Mucosa of descending colon (tissue), 3 donors: ENCODE data around the gene GH2. TPM values are rescaled to one million over a fixed set of nuclear protein-coding genes. Genes with fewer than 3 reads are reported as not detected.
"Not testable (repeated sequence)": the region's sequence is repeated elsewhere in the genome, so short reads cannot be mapped to it uniquely, and the experiment has no call there.

Experiments used
- ATAC-seq: fragments of 200-7000 bp; cut with Tn5 transposase; one replicate; pipeline ENCODE4 v1.9.1; 2020; ENCODE audit warnings: mild to moderate bottlenecking, moderate library complexity
- DNase-seq, 3 donors: peaks; one replicate each; pipeline ENCODE4 v3.0.0-alpha.2; 2020
- H3K36me3 ChIP-seq: fragments of 200-600 bp; one replicate; pipeline ENCODE4 v1.8.0; 2021; ENCODE audit warnings: low read depth, mild to moderate bottlenecking
- H3K4me1 ChIP-seq: fragments of 200-600 bp; one replicate; pipeline ENCODE4 v1.8.0; 2021; ENCODE audit warnings: low read depth, mild to moderate bottlenecking
- H3K4me3 ChIP-seq: fragments of 200-600 bp; one replicate; pipeline ENCODE4 v1.8.0; 2021; ENCODE audit warnings: mild to moderate bottlenecking
- H3K9me3 ChIP-seq: fragments of 200-600 bp; one replicate; pipeline ENCODE4 v1.8.0; 2021; ENCODE audit warnings: mild to moderate bottlenecking
- intact Hi-C, 2 donors: fragments of 100-400 bp; cut with DNase I in 1 of 2; cut with micrococcal nuclease in 1 of 2; formaldehyde crosslinking; loops; one replicate each; pipeline versions ENCODE4 v1.11.0 to v1.11.1; 2022; cut with DNase I, micrococcal nuclease
- total RNA-seq, 3 donors: library from RNA; stranded (reverse); fragmentation: NEBNext Ultra II Directional in 2 of 3; extraction: Animal tissue kit (Norgen Biotek cat#: 25700) in 2 of 3; gene quantifications; one replicate each; pipeline versions ENCODE4 v1.2.1 to v1.2.4, GENCODE V29; 2021 to 2023
- TF ChIP-seq, protein P1 (sequence below): fragments of 200-600 bp; IDR thresholded peaks from one replicate; pipeline ENCODE4 v1.8.0; 2022; ENCODE audit warnings: antibody characterized with exemption, mild to moderate bottlenecking
- donor health status: DM: no; HTN: no; CAD: no; lungs with moderate emphysema.
- donor health status: DM: no; HTN: no; CAD: no.
- donor health status: DM: no; HTN: yes; CAD: no.

GH2 gene
- total RNA-seq, 3 donors from 2014 or later = not detected

GRCh38 chr17:63918305-63918704 lies 36.6 kb upstream of the GH2 start:
- Histone ChIP-seq H3K4me3 (no peak overlapping the region), H3K36me3 (no peaks in the 10 kb centered on the region), H3K4me1 (no peaks in the 10 kb centered on the region), H3K9me3 (no peaks in the 10 kb centered on the region)
- intact Hi-C loops = loop anchor here in 1 of 2 donors (10.0 kb wide), 1 partner anchor 216 kb away; the partner anchor contains the start of gene ERN1
- DNase-seq (peak in 1 of 3 donors; percentile 22), ATAC-seq (no peak)
- TF ChIP-seq, protein P1, sequence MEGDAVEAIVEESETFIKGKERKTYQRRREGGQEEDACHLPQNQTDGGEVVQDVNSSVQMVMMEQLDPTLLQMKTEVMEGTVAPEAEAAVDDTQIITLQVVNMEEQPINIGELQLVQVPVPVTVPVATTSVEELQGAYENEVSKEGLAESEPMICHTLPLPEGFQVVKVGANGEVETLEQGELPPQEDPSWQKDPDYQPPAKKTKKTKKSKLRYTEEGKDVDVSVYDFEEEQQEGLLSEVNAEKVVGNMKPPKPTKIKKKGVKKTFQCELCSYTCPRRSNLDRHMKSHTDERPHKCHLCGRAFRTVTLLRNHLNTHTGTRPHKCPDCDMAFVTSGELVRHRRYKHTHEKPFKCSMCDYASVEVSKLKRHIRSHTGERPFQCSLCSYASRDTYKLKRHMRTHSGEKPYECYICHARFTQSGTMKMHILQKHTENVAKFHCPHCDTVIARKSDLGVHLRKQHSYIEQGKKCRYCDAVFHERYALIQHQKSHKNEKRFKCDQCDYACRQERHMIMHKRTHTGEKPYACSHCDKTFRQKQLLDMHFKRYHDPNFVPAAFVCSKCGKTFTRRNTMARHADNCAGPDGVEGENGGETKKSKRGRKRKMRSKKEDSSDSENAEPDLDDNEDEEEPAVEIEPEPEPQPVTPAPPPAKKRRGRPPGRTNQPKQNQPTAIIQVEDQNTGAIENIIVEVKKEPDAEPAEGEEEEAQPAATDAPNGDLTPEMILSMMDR = no peak

- intact Hi-C loops = loop anchor here in 1 of 2 donors (10.0 kb wide), 1 partner anchor 217 kb away; the partner anchor contains the start of gene ERN1
- TF ChIP-seq, protein P1 = no peak
- H3K4me1 ChIP-seq = no peaks in the 10 kb centered on the region
- no peaks in the 10 kb centered on the region for H3K36me3 ChIP-seq
- ATAC-seq (no peak), DNase-seq (peak in 1 of 3 donors; percentile 38)
- no peak overlapping the region for H3K4me3 ChIP-seq
- no peaks in the 10 kb centered on the region for H3K9me3 ChIP-seq
Observed at GRCh38 chr17:63917646-63918045, 35.9 kb upstream of the GH2 start.

DNA sequence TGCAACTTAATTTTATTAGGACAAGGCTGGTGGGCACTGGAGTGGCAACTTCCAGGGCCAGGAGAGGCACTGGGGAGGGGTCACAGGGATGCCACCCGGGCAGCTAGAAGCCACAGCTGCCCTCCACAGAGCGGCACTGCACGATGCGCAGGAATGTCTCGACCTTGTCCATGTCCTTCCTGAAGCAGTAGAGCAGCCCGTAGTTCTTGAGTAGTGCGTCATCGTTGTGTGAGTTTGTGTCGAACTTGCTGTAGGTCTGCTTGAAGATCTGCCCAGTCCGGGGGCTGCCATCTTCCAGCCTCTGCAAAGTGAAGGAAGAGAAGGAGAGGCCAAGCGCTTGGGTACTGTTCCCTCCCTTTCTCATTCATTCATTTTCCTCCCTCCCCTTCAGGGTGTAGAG lies 35.5 kb upstream of the GH2 start:
- not testable (repeated sequence) for H3K9me3 ChIP-seq, ATAC-seq, H3K36me3 ChIP-seq, H3K4me3 ChIP-seq, H3K4me1 ChIP-seq
- DNase-seq = peak in 1 of 3 donors; percentile 4
- intact Hi-C loops = loop anchor here in 1 of 2 donors (10.0 kb wide), 1 partner anchor 218 kb away; the partner anchor contains the start of gene ERN1

GRCh38 chr17:63916566-63917185 lies 34.9 kb upstream of the GH2 start:
- Histone ChIP-seq H3K9me3 (no peaks in the 10 kb centered on the region), H3K36me3 (no peaks in the 10 kb centered on the region), H3K4me1 (no peaks in the 10 kb centered on the region), H3K4me3 (no peak overlapping the region)
- DNase-seq (peak in 1 of 3 donors; percentile 0), ATAC-seq (no peak)
- intact Hi-C loops = loop anchor here in 1 of 2 donors (10.0 kb wide), 1 partner anchor 218 kb away; the partner anchor contains the start of gene ERN1
- TF ChIP-seq, protein P1 = no peak

DNA sequence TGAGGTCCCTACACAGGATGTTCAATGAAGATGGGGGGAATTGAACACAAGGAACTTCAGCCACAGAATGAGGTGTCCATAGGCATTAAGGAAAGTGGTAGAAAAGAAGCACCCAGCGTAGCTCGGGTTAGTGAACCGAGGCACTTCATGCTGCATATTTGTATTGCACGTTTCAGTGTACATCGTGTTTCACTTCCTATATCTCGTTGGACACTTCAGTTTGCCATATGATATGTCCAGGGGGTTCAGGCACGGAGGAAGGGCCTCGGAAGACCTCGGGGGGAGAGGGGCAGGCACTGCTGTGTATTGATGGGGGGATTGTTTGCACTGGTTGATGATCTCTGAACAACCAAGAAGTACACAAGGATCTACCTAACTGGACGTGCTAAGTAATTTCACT lies 34.0 kb upstream of the GH2 start:
- intact Hi-C loops = loop anchor here in 1 of 2 donors (10.0 kb wide), 1 partner anchor 219 kb away; the partner anchor contains the start of gene ERN1

DNA sequence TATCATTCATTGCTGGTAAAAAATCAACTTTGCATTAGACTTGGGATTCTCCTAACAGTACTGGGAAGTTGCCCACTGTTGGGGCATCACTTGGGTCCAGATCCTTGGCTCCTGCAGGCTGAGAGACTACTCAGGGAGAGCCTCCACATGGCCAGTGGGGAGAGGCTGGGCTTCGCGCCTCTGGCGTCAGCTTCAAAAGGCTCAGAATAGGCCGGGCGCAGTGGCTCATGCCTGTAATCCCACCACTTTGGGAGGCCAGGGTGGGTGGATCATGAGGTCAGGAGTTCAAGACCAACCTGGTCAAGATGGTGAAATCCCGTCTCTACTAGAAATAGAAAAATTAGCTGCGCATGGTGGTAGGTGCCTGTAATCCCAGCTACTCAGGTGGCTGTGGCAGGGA lies 32.7 kb upstream of the GH2 start:
- H3K4me3 ChIP-seq = no peak overlapping the region
- H3K9me3 ChIP-seq = no peaks in the 10 kb centered on the region
- TF ChIP-seq, protein P1 = no peak
- no peak for ATAC-seq
- H3K4me1 ChIP-seq = no peaks in the 10 kb centered on the region
- intact Hi-C loops = loop anchor here in 1 of 2 donors (10.0 kb wide), 1 partner anchor 220 kb away; the partner anchor contains the start of gene ERN1
- H3K36me3 ChIP-seq = no peaks in the 10 kb centered on the region
- DNase-seq = peak in 1 of 3 donors; percentile 22

More for the DNA sequence above, 34.0 kb upstream of the GH2 start:
- H3K4me3 ChIP-seq, H3K9me3 ChIP-seq, H3K36me3 ChIP-seq, H3K4me1 ChIP-seq: not testable (repeated sequence)
- peak; percentile 14 for ATAC-seq
- DNase-seq = peak in 1 of 3 donors; percentile 2
